Activated CD4-positive, CD25-positive, alpha-beta regulatory T cell (primary cell): Measurements from ENCODE around the gene ZNF658.
"Not testable (repeated sequence)": the region's sequence is repeated elsewhere in the genome, so short reads cannot be mapped to it uniquely, and the experiment has no call there.

Experiments
- DNase-seq, 4 experiments: peaks; one replicate each; lab custom pipeline; 2025; lab: John Stamatoyannopoulos, UW

Gene ZNF658

DNA sequence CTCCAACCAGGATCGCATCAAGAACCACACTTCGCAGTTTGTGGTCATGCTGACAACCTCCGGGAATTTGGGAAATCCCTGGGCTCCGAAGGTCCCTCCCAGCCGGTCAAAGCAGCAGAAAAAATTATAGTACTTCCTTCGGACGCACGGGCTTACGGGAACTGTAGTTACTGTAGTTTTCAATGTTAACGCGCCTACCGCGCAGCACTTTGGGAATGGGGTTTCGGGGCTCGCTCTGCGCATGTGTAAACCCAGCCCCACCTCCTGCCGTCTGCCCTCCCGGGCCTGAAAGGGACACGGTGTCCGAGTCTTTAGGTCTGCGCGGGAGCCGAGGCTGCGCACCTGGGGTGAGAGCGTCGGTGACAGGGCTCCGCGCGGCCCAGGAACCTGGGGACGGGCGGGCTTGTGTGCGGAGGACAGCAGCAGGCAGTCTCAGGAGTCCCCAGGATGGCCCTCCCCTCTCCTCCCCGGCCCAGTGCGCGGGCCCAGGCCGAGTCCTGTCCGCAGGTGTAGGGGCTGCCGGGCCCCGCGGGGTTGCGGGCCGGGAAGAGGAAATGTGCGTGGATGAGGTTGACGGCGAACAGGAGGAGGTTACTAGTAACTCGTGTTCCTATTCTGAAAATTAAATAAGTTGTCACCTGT is at the start of gene ZNF658:
Gene ZNF658, plus strand, starts transcription at position 236 of the 642 bp plus-strand sequence. CDS start 2,837 bp downstream, outside the sequence.
- DNase-seq = not testable (repeated sequence)

GRCh38 chr9:66861732-66862131 is 38.8 kb upstream of the ZNF658 start:
- not testable (repeated sequence) for DNase-seq

- not testable (repeated sequence) for DNase-seq
Measured at GRCh38 chr9:66868660-66869059, 31.9 kb upstream of the ZNF658 start.

- DNase-seq = not testable (repeated sequence)
Measured at GRCh38 chr9:66880605-66881004, 19.9 kb upstream of the ZNF658 start.

DNA sequence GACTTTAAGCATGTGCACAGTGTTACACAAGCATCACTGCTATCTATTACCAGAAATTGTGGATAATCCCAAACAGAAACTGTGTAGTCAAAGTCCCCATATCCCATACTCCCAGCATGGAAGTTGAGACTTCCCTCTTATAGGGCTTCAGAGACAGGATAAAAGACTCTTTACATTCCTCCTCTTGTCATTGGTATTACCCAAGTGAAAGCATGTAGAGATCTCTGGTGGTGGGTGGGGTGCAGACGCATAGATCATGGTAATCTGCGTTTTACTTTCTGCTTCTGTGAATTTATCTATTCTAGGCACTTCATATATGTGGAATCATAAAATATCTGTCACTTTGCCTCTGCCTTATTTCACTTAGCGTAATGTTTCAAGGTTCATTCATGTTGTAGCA is 18.7 kb upstream of the ZNF658 start:
- DNase-seq = not testable (repeated sequence)

DNA sequence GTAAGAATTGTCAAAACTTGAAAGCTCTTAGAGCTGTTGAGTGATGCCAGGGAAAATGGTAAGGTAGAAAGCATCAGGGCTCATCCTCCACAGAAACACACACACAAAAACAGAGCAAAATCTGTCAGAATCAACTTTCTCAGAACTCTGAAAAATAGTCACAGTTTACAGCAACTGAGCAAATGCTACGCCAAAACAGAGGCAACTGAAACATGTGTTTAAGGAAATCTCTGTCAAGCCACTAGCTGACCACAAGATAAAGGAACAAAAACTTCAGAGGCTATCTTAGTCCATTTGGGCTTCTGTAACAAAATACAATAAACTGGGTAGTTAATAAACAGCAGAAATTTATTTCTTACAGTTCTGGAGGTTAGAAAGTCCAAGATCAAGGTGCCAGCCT is 10.2 kb upstream of the ZNF658 start:
- DNase-seq = not testable (repeated sequence)

GRCh38 chr9:66901141-66901540 is 616 bp downstream of the ZNF658 start:
- DNase-seq = not testable (repeated sequence)

DNA sequence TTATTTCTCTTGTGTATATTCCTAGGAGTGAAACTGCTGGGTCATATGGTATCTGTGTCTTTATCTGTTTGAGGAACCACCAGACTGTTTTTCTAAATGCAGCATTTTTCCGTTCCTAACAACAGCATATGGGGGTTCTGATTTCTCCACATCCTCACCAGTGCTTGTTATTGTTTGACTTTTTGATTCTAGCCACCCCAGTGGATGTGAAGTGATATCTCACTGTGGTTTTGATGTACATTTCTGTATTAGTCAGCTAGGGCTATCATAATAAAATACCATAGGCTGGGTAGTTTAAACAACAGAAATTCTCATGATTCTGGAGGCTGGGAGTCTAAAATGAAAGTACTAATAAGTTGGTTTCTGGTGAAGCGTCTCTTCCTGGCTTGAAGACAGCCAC is 9.0 kb downstream of the ZNF658 start:
- not testable (repeated sequence) for DNase-seq

DNA sequence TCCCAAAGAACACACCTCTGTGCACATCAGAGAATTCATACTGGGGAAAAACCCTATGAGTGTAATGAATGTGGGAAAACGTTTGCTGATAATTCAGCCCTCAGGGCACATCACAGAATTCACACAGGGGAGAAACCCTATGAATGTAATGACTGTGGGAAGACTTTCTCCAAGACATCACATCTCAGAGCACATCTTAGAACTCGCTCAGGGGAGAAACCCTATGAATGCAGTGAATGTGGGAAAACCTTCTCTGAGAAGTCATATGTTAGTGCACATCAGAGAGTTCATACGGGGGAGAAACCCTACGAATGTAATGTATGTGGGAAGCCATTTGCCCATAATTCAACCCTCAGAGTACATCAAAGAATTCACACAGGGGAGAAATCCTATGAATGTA is 19.5 kb downstream of the ZNF658 start:
- not testable (repeated sequence) for DNase-seq

DNA sequence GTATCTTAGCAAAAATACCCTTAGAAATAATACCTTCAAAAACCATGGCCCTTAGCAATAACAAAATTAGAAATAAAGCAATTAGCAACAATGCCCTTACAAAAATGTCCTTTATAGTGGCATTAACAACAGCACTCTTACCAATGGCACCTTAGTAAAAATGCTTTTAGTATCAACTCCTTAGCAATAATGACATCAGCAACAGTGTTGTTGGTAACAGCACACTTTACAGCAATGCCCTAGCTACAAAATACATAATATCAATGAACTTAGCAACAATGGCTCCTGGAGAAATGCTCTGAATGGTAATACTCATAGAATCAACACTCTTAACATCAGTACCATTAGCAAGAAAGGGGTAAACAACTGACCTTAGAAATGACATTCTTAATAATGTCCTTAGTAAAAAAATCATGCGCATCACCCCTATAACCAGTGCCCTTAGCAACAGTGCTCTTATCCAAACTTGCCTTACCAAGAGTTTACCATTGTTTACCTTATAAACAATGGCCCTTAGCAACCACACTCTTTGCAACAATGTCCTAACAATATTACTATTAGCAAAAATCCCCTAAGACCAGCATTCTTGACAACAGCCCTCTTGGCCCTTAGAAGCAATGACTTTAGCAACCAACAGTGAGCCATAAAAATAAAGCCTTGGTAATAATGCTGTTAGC is 35.8 kb downstream of the ZNF658 start:
- DNase-seq = not testable (repeated sequence)

DNA sequence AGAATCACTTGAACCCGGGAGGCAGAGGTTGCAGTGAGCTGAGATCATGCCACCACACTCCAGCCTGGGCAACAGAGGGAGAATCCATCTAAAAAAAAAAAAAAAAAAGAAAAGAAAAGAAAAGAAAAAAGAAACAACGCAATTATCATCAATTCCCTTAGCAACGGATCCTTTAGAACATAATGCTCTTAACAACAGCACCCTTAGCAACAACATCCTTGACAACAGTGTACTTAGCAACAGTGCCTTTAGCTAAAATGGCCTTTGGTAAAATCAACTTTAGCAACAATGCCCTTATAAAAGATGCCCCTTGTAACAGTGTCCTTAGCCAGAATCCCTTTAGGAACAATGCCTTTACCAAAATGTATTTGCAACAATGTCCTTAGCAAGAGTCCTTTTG is 37.1 kb downstream of the ZNF658 start:
- not testable (repeated sequence) for DNase-seq

GRCh38 chr9:66938322-66938721 is 37.8 kb downstream of the ZNF658 start:
- DNase-seq = not testable (repeated sequence)

- DNase-seq = not testable (repeated sequence)
Measured at GRCh38 chr9:66939878-66940830, 39.6 kb downstream of the ZNF658 start.

- not testable (repeated sequence) for DNase-seq
Measured at GRCh38 chr9:66942400-66943155, 42.1 kb downstream of the ZNF658 start.

GRCh38 chr9:66952576-66952975 is 52.1 kb downstream of the ZNF658 start:
- not testable (repeated sequence) for DNase-seq
